ENCODE results near the gene IMMP2L.

Gene IMMP2L

GRCh38 chr7:111098926-111099250 lies 463.4 kb downstream of the IMMP2L start:
- DNase-seq = no peak

GRCh38 chr7:111098011-111098925 lies 464.0 kb downstream of the IMMP2L start:
- peak; percentile 48 for DNase-seq

GRCh38 chr7:111096997-111097396 lies 465.3 kb downstream of the IMMP2L start:
- no peak for DNase-seq

GRCh38 chr7:111094419-111094818 lies 467.9 kb downstream of the IMMP2L start:
- DNase-seq = no peak

GRCh38 chr7:111093496-111093895 lies 468.8 kb downstream of the IMMP2L start:
- no peak for DNase-seq

- no peak for DNase-seq
Observed at GRCh38 chr7:111092406-111093236, 469.7 kb downstream of the IMMP2L start.

GRCh38 chr7:111091593-111092358 lies 470.5 kb downstream of the IMMP2L start:
- no peak for DNase-seq

GRCh38 chr7:111090846-111091245 lies 471.4 kb downstream of the IMMP2L start, which contains the start of gene LRRN3:
LRRN3 (plus strand) TSS chr7:111091127; CDS start chr7:111122773, 31,646 bp downstream.
- DNase-seq = peak; percentile 47

GRCh38 chr7:111089822-111090426 lies 472.4 kb downstream of the IMMP2L start:
- DNase-seq = peak; percentile 45

GRCh38 chr7:111088328-111088727 lies 474.0 kb downstream of the IMMP2L start:
- DNase-seq = no peak

- peak; percentile 28 for DNase-seq
Observed at GRCh38 chr7:111086532-111086931, 475.8 kb downstream of the IMMP2L start.

- no peak for DNase-seq
Observed at GRCh38 chr7:111085356-111085755, 476.9 kb downstream of the IMMP2L start.

GRCh38 chr7:111083413-111083812 lies 478.9 kb downstream of the IMMP2L start:
- peak; percentile 86 for DNase-seq

GRCh38 chr7:111082351-111082750 lies 479.9 kb downstream of the IMMP2L start:
- DNase-seq = peak; percentile 88

- DNase-seq = no peak
Observed at GRCh38 chr7:111081546-111082267, 480.6 kb downstream of the IMMP2L start.

GRCh38 chr7:111080495-111081105 lies 481.7 kb downstream of the IMMP2L start:
- no peak for DNase-seq

- no peak for DNase-seq
Observed at GRCh38 chr7:111077001-111077400, 485.3 kb downstream of the IMMP2L start.

GRCh38 chr7:111076205-111076604 lies 486.1 kb downstream of the IMMP2L start:
- peak; percentile 91 for DNase-seq

GRCh38 chr7:111075498-111075897 lies 486.8 kb downstream of the IMMP2L start:
- DNase-seq = no peak

GRCh38 chr7:111074748-111075146 lies 487.5 kb downstream of the IMMP2L start:
- no peak for DNase-seq
